ENCODE data around the gene OR4D2.

DNA sequence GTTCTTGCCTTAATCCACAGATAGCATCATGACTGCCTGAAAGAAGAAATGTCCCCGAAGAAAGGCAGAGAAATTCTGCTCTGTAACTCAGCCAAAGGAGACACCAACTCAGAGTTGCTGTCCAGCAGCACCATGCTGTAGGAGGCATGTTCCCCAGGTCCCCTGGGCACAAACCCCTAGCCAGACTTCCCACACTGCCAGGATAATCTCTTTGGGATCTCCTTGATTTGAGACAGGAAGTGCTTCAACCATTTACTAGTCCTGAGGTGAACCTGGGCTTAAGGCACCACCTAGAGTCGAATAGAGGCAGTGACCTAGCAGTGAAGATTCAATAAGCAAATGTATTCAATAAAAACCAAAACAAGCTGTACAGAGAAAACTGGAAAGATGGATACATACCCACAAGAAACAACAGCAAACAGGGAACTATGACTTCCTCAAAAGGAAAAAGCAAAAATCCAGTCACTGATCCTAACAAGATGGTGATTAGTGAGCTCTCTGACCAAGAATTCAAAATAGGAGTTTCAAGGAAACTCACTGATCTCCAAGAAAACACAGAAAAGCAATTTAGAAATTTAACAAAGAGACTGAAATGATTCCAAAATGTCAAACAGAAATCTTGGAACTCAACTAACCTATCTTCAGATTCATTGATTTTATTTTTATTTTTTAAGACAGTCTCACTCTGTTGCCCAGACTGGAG is 5.7 kb downstream of the OR4D2 start:
- TF ChIP-seq EZH2 (IDR thresholded peaks at IDR 0.05; ENCODE audit: low read length, unreplicated experiment) (no peak), EZH2phosphoT487 (IDR thresholded peaks at IDR 0.05; ENCODE audit: borderline replicate concordance, low read length) (no peak)
- TF ChIP-seq, protein P1, sequence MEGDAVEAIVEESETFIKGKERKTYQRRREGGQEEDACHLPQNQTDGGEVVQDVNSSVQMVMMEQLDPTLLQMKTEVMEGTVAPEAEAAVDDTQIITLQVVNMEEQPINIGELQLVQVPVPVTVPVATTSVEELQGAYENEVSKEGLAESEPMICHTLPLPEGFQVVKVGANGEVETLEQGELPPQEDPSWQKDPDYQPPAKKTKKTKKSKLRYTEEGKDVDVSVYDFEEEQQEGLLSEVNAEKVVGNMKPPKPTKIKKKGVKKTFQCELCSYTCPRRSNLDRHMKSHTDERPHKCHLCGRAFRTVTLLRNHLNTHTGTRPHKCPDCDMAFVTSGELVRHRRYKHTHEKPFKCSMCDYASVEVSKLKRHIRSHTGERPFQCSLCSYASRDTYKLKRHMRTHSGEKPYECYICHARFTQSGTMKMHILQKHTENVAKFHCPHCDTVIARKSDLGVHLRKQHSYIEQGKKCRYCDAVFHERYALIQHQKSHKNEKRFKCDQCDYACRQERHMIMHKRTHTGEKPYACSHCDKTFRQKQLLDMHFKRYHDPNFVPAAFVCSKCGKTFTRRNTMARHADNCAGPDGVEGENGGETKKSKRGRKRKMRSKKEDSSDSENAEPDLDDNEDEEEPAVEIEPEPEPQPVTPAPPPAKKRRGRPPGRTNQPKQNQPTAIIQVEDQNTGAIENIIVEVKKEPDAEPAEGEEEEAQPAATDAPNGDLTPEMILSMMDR (conservative IDR thresholded peaks at IDR 0.05; ENCODE audit: low read depth, low read length): peak; percentile 85

Data from PC-3 (cell line).